NCI-H2227 (cell line): ENCODE data around the gene DPP10.
"Not testable (repeated sequence)": the region's sequence is repeated elsewhere in the genome, so short reads cannot be mapped to it uniquely, and the experiment has no call there.

Source experiments
- DNase-seq: peaks from one replicate; lab custom pipeline; 2025; ENCODE audit not compliant: unreplicated experiment; lab: John Stamatoyannopoulos, UW

The DPP10 gene

DNA sequence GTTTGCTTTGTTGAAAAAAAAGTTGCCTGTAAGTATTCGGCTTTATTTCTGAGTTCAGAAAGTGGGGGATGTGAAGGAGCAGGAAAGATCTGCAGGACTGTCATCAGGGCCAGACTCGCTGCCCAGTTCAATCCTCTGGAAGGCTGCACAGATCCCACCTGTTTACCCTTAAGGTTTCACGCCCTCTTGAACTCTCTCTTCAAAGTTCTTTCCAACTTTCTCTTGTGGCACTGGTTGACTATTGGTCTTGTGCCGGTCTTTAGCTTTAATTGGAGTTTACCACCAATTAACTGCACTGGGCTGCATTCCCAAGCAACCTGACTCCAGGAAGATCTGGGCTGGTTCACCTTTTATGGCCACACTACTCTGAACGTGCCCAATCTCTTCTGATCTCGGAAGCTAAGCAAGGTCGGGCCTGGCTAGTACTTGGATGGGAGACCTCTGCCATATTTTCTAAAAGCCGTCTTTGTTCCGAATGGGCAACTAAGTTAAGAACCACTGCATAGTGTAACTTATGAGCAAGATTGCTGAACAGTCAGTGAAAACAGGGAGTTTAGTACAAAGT lies 495.0 kb downstream of the DPP10 start:
- no peak for DNase-seq

DNA sequence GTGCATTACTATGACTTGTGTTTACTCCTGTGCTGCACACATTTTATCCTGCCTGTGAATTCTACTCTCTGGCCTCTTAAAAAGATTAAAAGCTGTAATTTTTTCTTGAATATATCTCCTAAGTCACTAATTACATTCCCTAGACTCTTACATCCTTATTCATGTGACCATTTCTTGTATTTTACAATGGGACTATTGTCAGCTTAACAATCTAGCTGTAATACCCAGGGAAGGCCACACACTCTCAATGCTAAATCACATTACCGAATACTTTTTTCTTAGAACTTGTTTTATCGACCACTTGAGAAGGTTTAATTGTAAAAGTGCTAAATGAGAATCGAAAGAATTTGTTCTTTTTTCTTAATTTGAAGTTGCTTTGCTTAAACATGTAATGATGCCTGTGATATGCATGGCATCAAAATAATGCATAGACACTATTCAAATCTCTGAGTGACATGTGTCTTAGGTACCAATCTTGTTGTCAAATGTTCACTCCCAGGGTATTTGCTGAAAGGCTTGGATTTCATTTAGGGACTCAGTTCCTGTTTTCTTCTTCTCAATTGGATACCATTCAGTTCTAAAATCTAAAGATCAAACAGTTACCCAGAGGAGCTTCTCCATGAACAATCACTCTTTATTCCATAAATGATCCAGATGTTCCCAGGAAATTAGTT lies 498.5 kb downstream of the DPP10 start:
- DNase-seq = no peak

DNA sequence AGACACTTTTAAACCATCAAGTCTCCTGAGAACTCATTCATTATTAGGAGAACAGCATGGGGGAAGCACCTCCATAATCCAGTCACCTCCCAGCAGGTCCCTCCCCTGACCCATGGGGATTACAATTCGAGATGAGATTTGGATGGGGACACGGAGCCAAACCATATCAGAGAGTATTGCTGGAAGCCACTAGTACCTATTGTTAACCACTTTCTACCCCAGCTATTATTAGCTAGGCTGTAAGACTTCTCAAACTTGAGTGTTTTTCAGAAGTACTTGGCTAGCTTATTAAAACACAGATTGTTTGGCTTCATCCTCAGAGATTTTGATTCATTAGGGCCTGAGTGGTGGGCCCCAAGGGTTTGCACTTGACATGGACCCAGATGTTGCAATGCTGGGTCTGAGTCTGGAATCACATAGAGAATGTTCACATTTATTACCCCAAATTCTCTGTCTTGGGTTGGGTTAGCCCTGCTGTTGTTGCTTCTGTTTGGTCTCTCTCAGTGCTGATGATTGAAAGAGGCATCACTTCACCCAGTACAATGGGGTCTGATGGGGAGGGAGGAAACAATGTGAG lies 506.9 kb downstream of the DPP10 start:
- DNase-seq = no peak

DNA sequence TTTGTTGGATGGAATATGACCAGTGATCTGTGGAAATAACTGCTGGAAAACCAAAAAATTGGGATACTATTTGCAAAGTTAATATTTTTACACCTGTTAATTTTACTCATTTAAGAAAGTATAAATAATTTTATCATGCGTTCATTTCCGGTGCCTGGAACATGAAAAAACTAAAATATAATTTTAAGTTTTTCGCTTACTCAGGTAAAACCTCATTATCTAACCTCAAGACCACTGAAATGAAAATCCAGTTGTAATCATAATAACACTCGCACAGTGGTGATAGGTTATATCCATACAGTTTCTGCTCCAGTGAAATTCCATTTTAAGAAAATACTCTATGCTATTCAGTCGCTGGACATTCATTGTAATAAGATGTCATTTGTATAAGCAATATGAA lies 517.9 kb downstream of the DPP10 start:
- DNase-seq = no peak

DNA sequence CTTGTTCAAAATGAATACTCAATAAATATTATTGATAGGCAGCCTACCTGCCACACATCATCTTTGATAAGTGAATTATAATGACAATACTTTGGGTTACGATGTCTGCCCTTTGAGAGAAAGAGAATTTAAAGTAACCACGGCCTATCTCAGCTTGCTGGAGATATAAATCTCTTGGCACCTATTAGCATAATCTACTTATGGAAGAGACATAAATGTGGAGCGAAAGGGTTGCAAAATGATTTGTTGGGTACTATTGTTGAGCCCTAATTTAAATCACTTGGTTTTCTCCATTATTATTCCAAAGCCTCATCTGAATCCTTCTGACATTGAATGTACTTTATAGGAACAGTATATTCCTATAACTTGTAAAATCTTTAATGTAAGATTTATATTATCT lies 520.1 kb downstream of the DPP10 start:
- DNase-seq = no peak

DNA sequence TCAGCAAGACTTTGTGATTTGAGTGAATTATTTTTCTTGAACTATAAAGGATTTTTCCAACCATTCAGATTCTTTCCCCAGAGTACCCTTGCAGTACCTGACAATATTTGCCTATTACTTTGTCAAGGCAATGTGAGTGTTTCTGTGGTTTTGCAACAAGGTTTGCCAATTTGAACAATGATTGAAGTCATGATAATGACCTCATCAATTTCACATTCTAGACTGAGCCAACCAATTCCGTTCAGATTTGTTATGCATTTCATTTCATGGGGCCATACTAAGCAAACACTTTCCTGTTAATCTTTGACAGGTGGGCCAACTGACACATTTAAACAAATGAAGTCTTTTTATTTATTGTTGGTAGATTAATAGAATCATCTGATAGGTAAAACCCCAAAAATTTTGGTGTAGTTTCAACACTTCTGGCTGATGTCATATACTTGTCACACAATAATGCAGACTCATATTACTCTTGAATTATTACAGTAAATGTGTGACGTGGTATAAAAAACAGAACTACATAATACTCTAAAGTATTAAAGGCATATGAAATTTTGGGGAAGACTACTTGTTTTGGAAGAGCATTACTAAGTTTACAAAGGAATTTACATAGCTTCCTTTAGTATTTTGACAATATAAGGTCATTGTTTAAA lies 526.4 kb downstream of the DPP10 start:
- no peak for DNase-seq

DNA sequence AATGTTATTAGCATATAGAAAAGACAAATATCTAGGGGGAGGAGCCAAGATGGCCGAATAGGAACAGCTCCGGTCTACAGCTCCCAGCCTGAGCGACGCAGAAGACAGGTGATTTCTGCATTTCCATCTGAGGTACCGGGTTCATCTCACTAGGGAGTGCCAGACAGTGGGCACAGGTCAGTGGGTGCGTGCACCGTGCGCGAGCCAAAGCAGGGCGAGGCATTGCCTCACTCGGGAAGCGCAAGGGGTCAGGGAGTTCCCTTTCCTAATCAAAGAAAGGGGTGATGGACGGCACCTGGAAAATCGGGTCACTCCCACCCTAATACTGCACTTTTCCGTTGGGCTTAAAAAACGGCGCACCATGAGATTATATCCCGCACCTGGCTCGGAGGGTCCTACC lies 561.9 kb downstream of the DPP10 start:
- DNase-seq = not testable (repeated sequence)

DNA sequence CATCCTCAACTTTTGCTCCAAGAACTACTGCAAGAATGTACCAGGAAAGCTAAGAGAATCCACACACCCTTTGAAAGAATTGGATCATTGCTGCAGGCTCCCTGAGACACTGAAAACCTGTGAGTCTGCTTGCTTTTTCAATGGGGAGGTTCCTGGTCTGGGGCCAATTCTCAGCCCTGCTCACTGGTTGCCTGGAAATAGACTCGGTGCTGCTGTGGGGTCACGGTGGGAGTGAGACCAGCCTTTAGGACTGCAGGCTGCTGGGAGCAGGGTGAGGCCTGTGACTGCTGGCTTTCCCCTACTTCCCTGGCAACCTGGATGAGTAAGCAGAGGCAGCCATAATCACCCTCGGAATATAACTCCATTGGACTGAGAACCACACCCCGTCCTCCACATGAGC lies 569.3 kb downstream of the DPP10 start:
- no peak for DNase-seq

DNA sequence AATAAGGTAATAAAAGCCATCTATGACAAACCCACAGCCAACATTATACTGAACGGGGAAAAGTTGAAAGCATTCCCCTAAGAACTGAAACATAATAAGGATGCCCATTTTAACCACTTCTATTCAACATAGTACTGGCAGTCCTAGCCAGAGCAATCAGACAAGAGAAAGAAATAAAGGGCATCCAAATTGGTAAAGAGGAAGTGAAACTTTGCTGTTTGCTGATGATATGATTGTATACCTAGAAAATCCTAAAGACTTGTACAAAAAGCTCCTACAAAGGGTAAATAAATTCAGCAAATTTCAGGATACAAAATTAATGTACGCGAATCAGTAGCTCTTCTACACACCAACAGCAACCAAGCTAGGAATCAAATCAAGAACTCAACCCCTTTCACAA lies 579.6 kb downstream of the DPP10 start:
- not testable (repeated sequence) for DNase-seq

DNA sequence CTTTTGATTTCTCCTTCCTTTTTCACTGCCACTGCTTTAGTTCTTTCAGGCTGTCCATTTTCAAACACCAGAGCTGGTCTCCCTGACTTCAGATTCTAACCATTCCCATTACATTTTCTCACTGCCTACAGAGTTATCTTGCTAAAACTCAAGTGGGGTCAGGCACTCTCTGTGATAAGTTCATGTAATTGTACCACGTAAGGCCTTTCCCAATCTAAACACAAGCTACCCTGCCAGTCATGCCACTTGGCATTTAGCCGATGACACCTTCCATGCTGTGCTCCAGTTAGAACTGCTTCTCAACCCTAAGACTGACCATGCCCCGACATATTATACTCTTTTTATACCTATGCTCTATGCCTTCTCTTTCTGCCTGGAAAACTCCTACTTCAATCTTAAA lies 592.4 kb downstream of the DPP10 start:
- no peak for DNase-seq

DNA sequence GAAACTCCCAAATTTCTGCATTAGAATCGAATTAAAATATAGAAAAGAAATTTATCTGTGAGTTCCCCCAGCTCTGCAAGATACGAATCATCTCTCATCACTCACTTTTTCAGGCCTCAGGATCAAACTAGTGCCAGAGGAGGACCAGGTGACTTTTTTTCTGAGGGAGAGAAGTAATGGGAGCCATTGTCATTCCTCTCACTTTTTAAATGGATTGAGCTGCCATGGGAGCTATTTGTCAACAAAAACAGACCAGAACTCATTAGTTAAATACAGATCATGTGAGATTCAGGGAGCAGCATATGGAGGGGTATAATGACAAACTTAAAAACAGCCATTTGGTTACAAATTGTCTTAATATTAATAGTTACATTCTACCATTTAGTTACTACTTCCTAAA lies 594.4 kb downstream of the DPP10 start:
- DNase-seq = no peak

DNA sequence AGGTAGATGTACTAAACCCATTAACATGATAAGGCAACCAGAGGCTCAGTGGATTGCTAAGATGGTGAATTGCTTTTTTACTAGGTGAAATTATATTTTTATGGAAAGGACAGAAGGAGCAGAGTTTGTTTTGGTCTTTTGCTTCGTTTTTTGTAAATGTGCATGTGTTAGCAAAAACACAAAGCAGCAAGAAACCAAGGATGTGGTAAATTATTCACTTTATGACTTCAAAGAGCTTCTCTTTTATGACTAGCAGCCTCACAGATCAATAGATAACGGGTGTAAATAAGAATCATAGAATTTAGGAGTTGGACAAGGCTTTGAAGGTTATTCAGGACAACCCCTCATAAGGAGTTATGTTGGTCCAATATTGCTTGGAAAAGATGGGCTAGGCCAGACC lies 615.0 kb downstream of the DPP10 start:
- DNase-seq = no peak

DNA sequence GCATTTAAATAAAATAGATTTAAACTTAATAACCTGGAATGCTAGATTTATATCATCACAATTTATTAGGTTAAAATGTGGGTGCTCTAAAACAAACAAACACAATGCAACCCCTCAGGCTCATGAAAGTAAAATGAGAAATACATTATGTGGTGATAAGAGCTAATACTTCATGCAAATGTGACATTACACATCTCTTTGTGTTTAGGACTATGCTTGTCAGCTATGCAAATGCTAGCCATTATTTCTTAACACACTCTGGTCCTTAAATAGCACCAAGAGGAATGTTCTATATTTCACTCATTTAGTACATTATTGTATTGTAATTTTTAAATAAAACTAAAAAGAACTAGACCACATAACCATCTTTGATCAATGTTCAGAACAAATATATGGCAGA lies 627.6 kb downstream of the DPP10 start:
- DNase-seq = no peak

DNA sequence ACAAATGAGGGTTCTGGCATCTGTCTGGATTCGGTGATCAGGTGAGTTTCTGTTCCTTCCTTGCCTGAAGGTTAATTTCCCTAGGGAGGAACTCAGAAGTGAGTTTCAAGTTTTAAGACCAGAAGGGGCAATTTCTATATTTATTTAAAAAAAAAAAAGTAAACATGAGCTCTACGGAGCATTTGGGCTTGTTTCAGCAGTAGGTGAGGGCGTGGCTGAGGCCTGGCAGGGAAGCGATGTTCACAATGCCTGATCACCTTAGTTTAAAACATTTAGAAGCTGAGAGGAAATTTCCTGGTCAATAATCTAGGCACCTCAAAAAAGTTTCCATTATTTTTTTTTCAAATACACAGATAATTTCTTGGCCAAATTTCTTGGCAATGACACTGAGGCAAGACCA lies 629.1 kb downstream of the DPP10 start:
- no peak for DNase-seq

DNA sequence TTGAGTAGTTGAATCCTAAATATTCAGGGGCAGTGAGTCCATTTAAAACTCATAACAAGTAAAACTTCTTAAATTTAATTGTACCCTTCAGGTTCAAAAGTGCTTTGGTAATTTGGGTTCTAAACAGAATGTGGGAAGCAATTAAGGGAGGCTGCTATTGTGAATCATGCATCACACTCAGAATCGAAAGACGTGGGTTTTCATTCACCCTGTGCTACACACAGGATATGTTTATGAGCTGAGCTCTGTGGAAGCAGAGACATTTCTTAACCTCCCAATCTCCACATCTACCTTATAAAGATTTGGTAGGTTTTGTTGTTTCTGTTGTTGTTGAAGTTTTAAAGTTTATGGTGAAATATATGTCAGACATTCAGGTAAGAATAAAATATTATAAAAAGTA lies 633.4 kb downstream of the DPP10 start:
- DNase-seq = no peak

DNA sequence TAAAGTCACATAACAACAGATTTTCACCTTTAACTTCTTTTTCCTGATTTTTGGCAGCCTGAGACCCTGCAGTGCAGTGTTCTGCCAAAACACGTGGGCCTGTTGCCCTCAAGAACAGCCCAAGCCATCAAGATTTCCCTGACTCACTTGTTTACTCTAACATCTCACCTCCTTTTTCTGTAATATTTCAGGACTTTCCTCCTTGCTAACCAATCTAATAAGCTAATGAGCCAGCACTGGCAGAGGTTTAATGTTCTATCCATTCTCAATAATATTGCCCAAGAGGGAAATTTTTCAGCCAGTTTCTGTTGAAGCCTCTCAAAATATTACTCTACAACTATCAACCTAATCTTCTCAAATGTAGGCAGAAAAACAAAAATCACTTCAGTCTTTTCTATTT lies 635.2 kb downstream of the DPP10 start:
- DNase-seq = no peak

DNA sequence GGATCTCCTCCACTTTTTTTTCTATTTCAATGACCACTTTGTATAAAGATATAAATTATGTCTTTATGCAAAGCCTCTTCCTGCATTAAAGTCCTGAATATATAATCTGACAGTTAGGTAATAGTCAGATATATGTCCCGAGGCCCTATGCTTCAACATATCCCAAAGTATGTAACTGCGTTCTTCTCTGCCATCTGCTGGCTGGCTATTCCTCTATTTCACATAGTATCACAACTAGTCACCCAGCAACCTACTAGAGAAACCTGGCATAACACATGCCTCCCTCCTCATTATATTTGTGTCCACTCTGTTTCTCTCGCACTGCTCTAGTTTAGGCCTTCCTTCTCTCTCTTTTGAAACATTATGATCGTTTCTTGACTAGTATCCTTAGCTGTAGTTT lies 640.8 kb downstream of the DPP10 start:
- no peak for DNase-seq

DNA sequence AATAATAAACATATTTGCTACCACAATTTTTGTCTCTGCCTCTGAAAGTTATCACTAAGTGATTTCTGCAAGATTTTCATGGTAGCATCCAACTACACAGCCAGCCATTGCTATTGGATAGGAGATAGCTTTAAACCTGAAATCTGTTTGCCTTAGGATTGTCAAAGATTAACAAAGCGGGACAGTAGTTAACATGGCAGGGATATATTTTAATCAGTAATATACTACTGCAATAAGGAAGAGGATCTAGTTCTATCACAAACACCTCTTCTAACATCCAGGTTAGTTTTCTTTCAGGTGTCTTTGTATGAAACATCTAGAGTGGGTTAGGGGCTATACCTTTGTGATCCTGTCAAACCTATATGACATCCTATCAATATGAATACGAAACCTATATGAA lies 641.3 kb downstream of the DPP10 start:
- no peak for DNase-seq

DNA sequence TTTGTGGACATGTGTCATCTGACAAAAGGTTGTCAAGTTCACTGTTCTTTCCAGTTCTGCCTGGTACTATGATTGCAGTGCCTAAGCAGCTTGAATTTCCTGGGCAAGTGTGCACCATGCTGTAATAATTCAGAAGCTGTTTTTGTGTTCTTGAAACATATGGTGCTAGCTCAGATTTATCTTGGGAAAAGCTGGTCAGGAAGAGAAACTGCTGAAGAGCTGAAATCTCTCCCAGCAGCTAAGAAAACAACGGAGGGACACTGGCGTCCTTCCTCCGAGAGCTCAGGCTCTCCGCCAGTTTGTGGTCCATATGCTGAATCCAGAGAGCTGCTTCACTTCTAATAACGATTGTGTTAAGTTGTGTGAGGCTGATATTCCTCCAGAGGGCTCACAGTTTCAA lies 642.0 kb downstream of the DPP10 start:
- DNase-seq = no peak

DNA sequence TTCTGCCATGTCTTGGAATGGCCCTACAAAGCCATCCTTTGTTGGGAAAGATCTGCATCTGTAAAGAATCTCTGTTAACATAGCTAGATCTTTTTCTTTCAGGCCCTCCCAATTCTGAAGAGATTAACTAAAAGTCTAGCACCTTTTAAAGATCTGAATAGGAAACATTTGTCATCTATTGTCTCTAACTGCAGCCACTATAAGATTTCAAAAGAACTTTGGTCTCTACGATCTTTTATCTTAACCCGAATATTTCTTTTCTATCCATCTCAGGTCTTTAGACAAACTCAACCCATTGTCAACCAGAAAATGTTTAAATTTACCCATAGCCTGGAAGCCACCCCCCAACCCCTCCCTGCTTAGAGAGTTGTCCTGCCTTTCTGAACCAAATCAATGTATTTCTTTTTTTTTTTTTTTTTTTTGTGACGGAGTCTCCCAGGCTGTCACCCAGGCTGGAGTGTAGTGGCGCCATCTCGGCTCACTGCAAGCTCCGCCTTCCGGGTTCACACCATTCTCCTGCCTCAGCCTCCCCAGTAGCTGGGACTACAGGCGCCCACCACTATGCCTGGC lies 643.7 kb downstream of the DPP10 start:
- DNase-seq = not testable (repeated sequence)

DNA sequence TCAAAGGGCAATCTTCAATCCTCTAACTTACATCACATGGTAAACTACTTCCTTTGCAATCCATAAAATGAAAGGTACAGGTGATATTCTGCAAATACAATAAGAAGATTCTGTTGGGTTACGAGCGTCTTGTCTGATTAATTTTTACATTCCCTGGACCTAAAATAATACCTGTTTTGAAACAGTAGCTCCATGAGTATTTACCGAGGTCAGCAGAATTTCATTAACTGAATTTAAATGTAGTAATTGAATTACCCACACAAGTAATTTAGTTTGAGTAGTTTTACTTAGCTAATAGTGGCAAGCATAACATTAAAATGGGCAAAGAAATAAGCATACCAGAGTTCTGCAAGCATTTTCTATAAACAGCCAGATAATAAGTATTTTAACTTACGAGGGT lies 652.0 kb downstream of the DPP10 start:
- no peak for DNase-seq

DNA sequence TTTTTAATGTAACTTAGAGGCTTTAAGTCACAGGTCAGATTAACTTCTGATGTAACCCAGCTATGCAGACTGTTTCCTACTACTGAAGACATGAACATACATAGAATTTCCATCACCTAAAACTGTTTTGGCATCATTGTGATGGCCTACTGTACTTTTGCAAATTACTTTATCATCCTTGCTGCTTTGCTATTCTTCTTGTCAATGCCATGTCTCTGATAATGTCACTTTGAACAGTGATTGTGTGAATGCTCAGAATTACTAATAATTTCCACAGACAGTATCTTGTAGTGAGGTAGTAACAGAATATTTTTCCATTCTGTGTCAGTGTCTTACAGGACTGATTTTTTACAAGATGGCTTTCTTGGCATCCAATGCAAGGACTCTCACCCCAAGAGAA lies 663.5 kb downstream of the DPP10 start:
- DNase-seq = no peak
